H1 (cell line): ENCODE measurements around the gene SLC8A3. TPM values are rescaled to one million over a fixed set of nuclear protein-coding genes. Genes with fewer than 3 reads are reported as not detected.
A peak's percentile ranks its signal among the peaks of the same experiment; 100 is the strongest.

ENCODE experiments used
- CTCF ChIA-PET: fragments of 300-600 bp; sonication (Branson Sonifier 250); formaldehyde crosslinking; loops from one replicate; lab custom pipeline; 2021; ENCODE audit not compliant: partially characterized antibody; lab: Charles Lee
- POLR2A ChIA-PET: fragments of 300-600 bp; sonication (Branson Sonifier 250); formaldehyde crosslinking; loops from one replicate; lab custom pipeline; 2021; ENCODE audit warnings: inconsistent platforms; ENCODE audit not compliant: partially characterized antibody; lab: Charles Lee
- DNase-seq, 2 experiments: peaks; one replicate each; pipeline versions ENCODE4 v3.0.0 to v3.0.0-alpha.2; 2010 to 2022; ENCODE audit warnings: low spot score in 2 of 2, low read depth in 1 of 2, mixed read lengths in 1 of 2
- FAIRE-seq: peaks from 2 replicates; lab custom pipeline; 2011; peaks lifted over from hg19 to GRCh38; lab: Jason Lieb, UNC
- H2AFZ ChIP-seq: 2 replicates; pipeline ENCODE4 v1.8.1; 2012; ENCODE audit warnings: low read length, inconsistent platforms
- H2AK5ac ChIP-seq: 2 replicates; pipeline ENCODE4 v1.6.1; 2013; ENCODE audit warnings: low read depth, low read length
- H2BK120ac ChIP-seq: replicated peaks from 2 replicates; pipeline ENCODE3; 2013; ENCODE audit warnings: low read depth, low read length, inconsistent platforms
- H2BK12ac ChIP-seq: 2 replicates; pipeline ENCODE4 v1.6.1; 2013; ENCODE audit warnings: low read depth, low read length
- H2BK15ac ChIP-seq: 2 replicates; pipeline ENCODE4 v1.6.1; 2013; ENCODE audit warnings: low read length
- H2BK20ac ChIP-seq: 2 replicates; pipeline ENCODE4 v1.6.1; 2013; ENCODE audit warnings: low read length
- H2BK5ac ChIP-seq: 2 replicates; pipeline ENCODE4 v1.6.1; 2013; ENCODE audit warnings: low read depth, low read length
- H3K14ac ChIP-seq: 2 replicates; pipeline ENCODE4 v1.6.1; 2013; ENCODE audit warnings: inconsistent platforms; ENCODE audit not compliant: insufficient read length
- H3K18ac ChIP-seq: 2 replicates; pipeline ENCODE4 v1.6.1; 2013; ENCODE audit warnings: low read length; ENCODE audit errors: extremely low read depth
- H3K23ac ChIP-seq: 2 replicates; pipeline ENCODE4 v1.6.1; 2013; ENCODE audit warnings: inconsistent platforms; ENCODE audit not compliant: insufficient read length
- H3K23me2 ChIP-seq: 2 replicates; pipeline ENCODE4 v1.6.1; 2013; ENCODE audit warnings: low read depth, low read length
- H3K27ac ChIP-seq: 2 replicates; pipeline ENCODE4 v1.6.1; 2011; ENCODE audit warnings: low read depth, low read length, inconsistent platforms
- H3K27me3 ChIP-seq, 4 experiments: replicated peaks in 1 of 4; 1 replicate in 1 of 4; 2 replicates in 3 of 4; pipeline versions ENCODE4 v1.6.1 to v1.8.1; 2011 to 2013; ENCODE audit warnings: low read length in 3 of 4, mild to moderate bottlenecking in 3 of 4, inconsistent platforms in 2 of 4, mixed read lengths in 2 of 4, moderate library complexity in 1 of 4; ENCODE audit not compliant: control insufficient read depth in 3 of 4, insufficient read depth in 3 of 4; ENCODE audit errors: extremely low read depth in 1 of 4
- H3K36me3 ChIP-seq, 4 experiments: 2 replicates each; pipeline versions ENCODE4 v1.6.1 to v1.8.1; 2011 to 2013; ENCODE audit warnings: mild to moderate bottlenecking in 4 of 4, low read length in 3 of 4, moderate library complexity in 2 of 4, control low read depth in 1 of 4, inconsistent platforms in 1 of 4; ENCODE audit not compliant: insufficient read depth in 4 of 4, control insufficient read depth in 2 of 4
- H3K4ac ChIP-seq: replicated peaks from 2 replicates; pipeline ENCODE3; 2013; ENCODE audit warnings: low read length, low read depth, mixed read lengths, inconsistent platforms; ENCODE audit not compliant: insufficient read length
- H3K4me1 ChIP-seq, 4 experiments: replicated peaks in 1 of 4; 1 replicate in 1 of 4; 2 replicates in 3 of 4; pipeline versions ENCODE4 v1.6.1 to v1.8.1; 2011 to 2013; ENCODE audit warnings: low read length in 3 of 4, inconsistent platforms in 2 of 4, mixed read lengths in 1 of 4; ENCODE audit not compliant: insufficient read depth in 4 of 4, control insufficient read depth in 3 of 4
- H3K4me2 ChIP-seq, 2 experiments: 2 replicates each; pipeline versions ENCODE4 v1.6.1 to v1.8.1; 2011 to 2013; ENCODE audit warnings: low read depth in 2 of 2, low read length in 2 of 2, control low read depth in 1 of 2, inconsistent platforms in 1 of 2, mild to moderate bottlenecking in 1 of 2; ENCODE audit not compliant: insufficient read depth in 1 of 2
- H3K4me3 ChIP-seq, 4 experiments: fragments of 200-600, 300-600 bp in 1 of 4; sonication (generic), shearing (Covaris generic), sonication (Bioruptor Twin) in 1 of 4; 2 replicates each; pipeline versions ENCODE4 v1.5.1 to v1.8.1; 2011 to 2016; ENCODE audit warnings: low read length in 4 of 4, low read depth in 3 of 4, control low read depth in 2 of 4, inconsistent platforms in 2 of 4, mild to moderate bottlenecking in 2 of 4, mixed read lengths in 1 of 4, moderate library complexity in 1 of 4; ENCODE audit not compliant: insufficient read depth in 2 of 4; ENCODE audit errors: extremely low read depth in 1 of 4
- H3K56ac ChIP-seq: replicated peaks from 2 replicates; pipeline ENCODE3; 2013; ENCODE audit warnings: low read depth, mild to moderate bottlenecking, mixed read lengths, low read length, inconsistent platforms; ENCODE audit not compliant: insufficient read length
- H3K79me1 ChIP-seq: 2 replicates; pipeline ENCODE4 v1.6.1; 2013; ENCODE audit warnings: low read depth, low read length, control low read depth
- H3K79me2 ChIP-seq, 2 experiments: 2 replicates each; pipeline versions ENCODE4 v1.6.1 to v1.8.1; 2012 to 2013; ENCODE audit warnings: low read length in 2 of 2, mild to moderate bottlenecking in 2 of 2, inconsistent platforms in 1 of 2; ENCODE audit not compliant: insufficient read depth in 2 of 2, control insufficient read depth in 1 of 2
- H3K9ac ChIP-seq, 4 experiments: replicated peaks in 1 of 4; 1 replicate in 1 of 4; 2 replicates in 3 of 4; pipeline versions ENCODE4 v1.6.1 to v1.8.1; 2011 to 2013; ENCODE audit warnings: low read depth in 3 of 4, low read length in 3 of 4, control low read depth in 2 of 4, mild to moderate bottlenecking in 2 of 4, moderate library complexity in 2 of 4, inconsistent platforms in 1 of 4; ENCODE audit errors: extremely low read depth in 1 of 4
- H3K9me3 ChIP-seq, 2 experiments: 2 replicates each; pipeline versions ENCODE4 v1.6.1 to v1.8.1; 2012 to 2013; ENCODE audit warnings: mild to moderate bottlenecking in 2 of 2, moderate library complexity in 2 of 2, control low read depth in 1 of 2, inconsistent platforms in 1 of 2, low read depth in 1 of 2, low read length in 1 of 2, mixed read lengths in 1 of 2; ENCODE audit not compliant: insufficient read depth in 2 of 2
- H4K20me1 ChIP-seq, 2 experiments: replicated peaks in 1 of 2; 2 replicates each; pipeline versions ENCODE3 to v1.8.1; 2011 to 2013; ENCODE audit warnings: inconsistent platforms in 2 of 2, low read length in 2 of 2, mild to moderate bottlenecking in 1 of 2; ENCODE audit not compliant: insufficient read depth in 2 of 2, control insufficient read depth in 1 of 2
- H4K5ac ChIP-seq: 2 replicates; pipeline ENCODE4 v1.6.1; 2013; ENCODE audit warnings: low read length, low read depth, mixed read lengths, inconsistent platforms; ENCODE audit not compliant: insufficient read length
- H4K8ac ChIP-seq: 2 replicates; pipeline ENCODE4 v1.8.0; 2013; ENCODE audit warnings: mild to moderate bottlenecking, moderate library complexity, low read length, inconsistent platforms; ENCODE audit not compliant: insufficient read depth; ENCODE audit errors: extremely low read depth
- H4K91ac ChIP-seq: replicated peaks from 2 replicates; pipeline ENCODE3; 2013; ENCODE audit warnings: low read length, mixed read lengths, inconsistent platforms; ENCODE audit not compliant: insufficient read length
- WGBS, 2 experiments: shearing (Covaris generic) in 1 of 2; methylation state at CpG; one replicate each; pipeline versions ENCODE4 v1.1.6 to v1.1.7; 2013 to 2015; ENCODE audit warnings: low lambda C conversion rate in 2 of 2, mixed read lengths in 2 of 2, inconsistent platforms in 1 of 2, low coverage in 1 of 2, missing lambda C conversion rate in 1 of 2; ENCODE audit not compliant: insufficient replicate concordance in 2 of 2, insufficient coverage in 1 of 2, insufficient read length in 1 of 2; ENCODE audit errors: extremely low coverage in 1 of 2, missing lambda C conversion rate in 1 of 2; 5-methylcytosine and 5-hydroxymethylcytosine counted together
- polyA plus RNA-seq, 7 experiments: library from polyadenylated mRNA; depleted of rRNA in 3 of 7; stranded (reverse) in 5 of 7; unstranded in 2 of 7; fragments of >200 nt in 5 of 7; fragments of 200-250 nt in 2 of 7; gene quantifications; 1 replicate in 5 of 7; 2 replicates in 1 of 7; 4 replicates in 1 of 7; pipeline versions ENCODE4 v1.2.1 to v1.2.3, GENCODE V29; 2011 to 2013; ENCODE audit warnings: missing spikeins in 2 of 7, mixed read lengths in 2 of 7
- total RNA-seq: library from RNA; stranded (reverse); fragmentation: NEBNext Ultra II Directional; extraction: Animal tissue kit (Norgen Biotek cat#: 25700); gene quantifications from 2 replicates; pipeline ENCODE4 v1.2.1, GENCODE V29; 2021

Gene SLC8A3
- total and polyA plus RNA-seq, 2 of the 8 experiments (the other 6 are each of a cell fraction or from before 2014, with no cell fraction given) = 0.38 to 1.1 TPM

GRCh38 chr14:70073924-70074566, 114.7 kb downstream of the SLC8A3 start:
- H3K56ac ChIP-seq = no peak overlapping the region
- H2BK5ac ChIP-seq = no peak overlapping the region
- H4K8ac ChIP-seq = no peak overlapping the region
- H4K20me1 ChIP-seq = no peaks in the 10 kb centered on the region
- H3K18ac ChIP-seq = no peak overlapping the region
- H3K4me2 ChIP-seq = no peak overlapping the region
- H3K4me1 ChIP-seq = peaks cover 0 to 6% (median 0%) of the 10 kb centered on the region in 4 experiments; a peak in 3 of 7 replicates
- DNase-seq (peak; percentile 21 to 87), FAIRE-seq (peak; percentile 85)
- no peaks in the 10 kb centered on the region for H3K79me2 ChIP-seq
- no peaks in the 10 kb centered on the region for H3K36me3 ChIP-seq
- no peak overlapping the region for H3K23ac ChIP-seq
- H3K9me3 ChIP-seq = no peaks in the 10 kb centered on the region
- H3K27ac ChIP-seq = no peak overlapping the region
- 67% methylated on average over 3 of the region's 3 CpGs; no CpG with 5 or more reads in 1 of the 2 experiments for WGBS, 2 experiments
- H4K91ac ChIP-seq = no peak overlapping the region
- H2BK120ac ChIP-seq = no peak overlapping the region
- no peak overlapping the region for H2BK12ac ChIP-seq
- no peak overlapping the region for H3K4me3 ChIP-seq
- H3K14ac ChIP-seq = no peak overlapping the region
- no peaks in the 10 kb centered on the region for H3K27me3 ChIP-seq
- no peak overlapping the region for H2AFZ ChIP-seq
- H4K5ac ChIP-seq = no peak overlapping the region
- POLR2A ChIA-PET = no interaction called here
- no peak overlapping the region for H2BK20ac ChIP-seq
- no peak overlapping the region for H2AK5ac ChIP-seq
- 0 out of 2 replicates have a peak, but pooled peaks cover 2% of the 10 kb centered on the region for H3K23me2 ChIP-seq
- H3K4ac ChIP-seq = no peak overlapping the region
- CTCF ChIA-PET = interaction anchor here (0.7 to 6.5 kb wide), 50 partner anchors 10 to 347 kb away, joined by 3 to 80 read pairs (median 4); no protein-coding TSS in a partner anchor
- H3K9ac ChIP-seq = no peak overlapping the region
- H3K79me1 ChIP-seq = no peaks in the 10 kb centered on the region
- H2BK15ac ChIP-seq = no peak overlapping the region
